DND-41 (cell line): ENCODE measurements around the gene GATAD2B.

Source experiments
- ATAC-seq: fragments of 200-7000 bp; cut with Tn5 transposase; 3 replicates; pipeline ENCODE4 v1.9.1; 2021; ENCODE audit warnings: low read depth; ENCODE audit not compliant: insufficient read depth
- DNase-seq: peaks from one replicate; pipeline ENCODE4 v3.0.0-alpha.2; 2020
- H2AFZ ChIP-seq: 2 replicates; pipeline ENCODE4 v1.6.0; 2012; ENCODE audit warnings: low read depth, low read length
- H3K27ac ChIP-seq: 2 replicates; pipeline ENCODE4 v1.5.1; 2012; ENCODE audit warnings: low read length, inconsistent platforms
- H3K27me3 ChIP-seq: fragments of 200-600 bp; sonication (generic); 2 replicates; pipeline ENCODE4 v1.6.0; 2012; ENCODE audit warnings: low read length, mild to moderate bottlenecking, inconsistent platforms; ENCODE audit not compliant: insufficient read depth, poor library complexity
- H3K36me3 ChIP-seq: 2 replicates; pipeline ENCODE4 v1.5.1; 2012; ENCODE audit warnings: low read length, inconsistent platforms; ENCODE audit not compliant: insufficient read depth
- H3K4me1 ChIP-seq: 2 replicates; pipeline ENCODE4 v1.5.1; 2012; ENCODE audit warnings: mild to moderate bottlenecking, low read length; ENCODE audit not compliant: insufficient read depth
- H3K4me2 ChIP-seq: 2 replicates; pipeline ENCODE4 v1.6.0; 2012; ENCODE audit warnings: mild to moderate bottlenecking, moderate library complexity, low read length, inconsistent platforms; ENCODE audit not compliant: insufficient read depth
- H3K4me3 ChIP-seq, 2 experiments: fragments of 200-600 bp in 1 of 2; shearing (Covaris generic) in 1 of 2; 2 replicates each; pipeline ENCODE4 v1.5.1; 2012 to 2016; ENCODE audit warnings: inconsistent platforms in 2 of 2, low read length in 2 of 2, mild to moderate bottlenecking in 2 of 2, low read depth in 1 of 2, moderate library complexity in 1 of 2
- H3K79me2 ChIP-seq: 2 replicates; pipeline ENCODE4 v1.6.0; 2012; ENCODE audit warnings: low read length, inconsistent platforms; ENCODE audit not compliant: insufficient read depth
- H3K9ac ChIP-seq: 2 replicates; pipeline ENCODE4 v1.6.0; 2012; ENCODE audit warnings: low read depth, mild to moderate bottlenecking, inconsistent platforms, low read length, moderate library complexity
- H3K9me3 ChIP-seq: 2 replicates; pipeline ENCODE4 v1.5.1; 2012; ENCODE audit warnings: low read length, moderate library complexity, mild to moderate bottlenecking, inconsistent platforms; ENCODE audit not compliant: insufficient read depth, severe bottlenecking
- H4K20me1 ChIP-seq: 2 replicates; pipeline ENCODE4 v1.6.0; 2012; ENCODE audit warnings: low read length; ENCODE audit not compliant: insufficient read depth
- CTCF ChIP-seq: IDR thresholded peaks from 2 replicates; pipeline ENCODE4 v1.5.1; 2012; ENCODE audit warnings: borderline replicate concordance, low read length, moderate library complexity, mild to moderate bottlenecking; ENCODE audit not compliant: poor library complexity, severe bottlenecking; ENCODE audit errors: extremely low read depth
- EZH2 ChIP-seq: IDR thresholded peaks from 3 replicates; pipeline ENCODE4 v1.6.1; 2012; ENCODE audit warnings: borderline replicate concordance, low read depth, mild to moderate bottlenecking, moderate library complexity, low read length, inconsistent platforms; ENCODE audit not compliant: severe bottlenecking

GATAD2B gene

DNA sequence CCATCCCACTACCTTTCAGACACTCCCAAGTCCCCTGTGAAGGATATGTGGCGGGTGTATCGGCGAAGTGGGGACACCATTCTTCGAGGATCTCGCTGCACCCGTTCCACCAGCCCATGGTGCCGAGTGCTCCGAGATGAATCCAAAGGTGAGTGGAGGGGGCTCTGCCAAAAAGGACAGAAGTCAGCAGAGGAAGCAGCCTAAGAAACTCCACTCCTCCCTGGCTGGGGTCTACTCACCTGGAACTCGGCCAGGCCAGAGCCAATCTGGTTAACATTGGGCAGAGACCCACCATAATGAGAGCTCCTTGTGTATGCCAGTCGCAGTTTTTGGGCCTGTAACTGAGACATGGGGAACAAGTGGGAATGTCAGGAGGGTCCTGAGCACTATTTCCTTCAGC lies 32.1 kb upstream of the GATAD2B start:
- peaks cover 57% of the 10 kb centered on the region for H4K20me1 ChIP-seq
- DNase-seq (no peak), ATAC-seq (no peak)
- TF ChIP-seq CTCF (no peak), EZH2 (no peak)
- peaks cover 62% of the 10 kb centered on the region for H3K36me3 ChIP-seq
- H3K27me3 ChIP-seq, result no peaks in the 10 kb centered on the region
- peaks cover 37% of the 10 kb centered on the region for H3K4me1 ChIP-seq
- no peak overlapping the region for H3K4me3 ChIP-seq
- no peak overlapping the region for H3K4me2 ChIP-seq
- no peak overlapping the region for H2AFZ ChIP-seq
- no peak overlapping the region for H3K9ac ChIP-seq
- peaks cover 62% of the 10 kb centered on the region for H3K79me2 ChIP-seq
- H3K27ac ChIP-seq, result no peak overlapping the region
- H3K9me3 ChIP-seq, result no peaks in the 10 kb centered on the region

DNA sequence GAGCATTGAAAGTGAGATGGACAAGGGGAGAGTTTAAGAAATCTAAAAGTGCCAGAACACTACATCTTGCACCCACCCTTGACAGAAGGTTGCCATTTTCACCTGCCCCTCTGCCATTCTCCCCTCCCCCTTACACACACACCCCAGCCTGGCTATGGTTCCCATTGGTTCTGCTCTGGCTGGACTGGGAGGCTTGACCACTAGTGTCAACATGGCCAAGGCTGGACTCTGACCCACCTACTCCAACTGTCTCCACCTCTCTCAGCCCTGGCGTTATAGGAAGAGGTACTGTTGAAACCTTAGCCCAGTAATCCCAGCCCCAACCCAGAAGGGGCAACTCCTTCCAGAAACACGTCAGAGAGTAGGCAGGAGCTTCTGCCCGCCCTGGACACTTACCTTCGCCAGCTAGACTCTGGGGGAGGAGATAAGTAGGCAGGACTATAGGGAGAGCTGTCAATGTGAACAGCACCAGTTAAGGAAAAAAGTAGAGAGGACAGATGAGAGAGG lies 31.1 kb upstream of the GATAD2B start:
- no peaks in the 10 kb centered on the region for H3K9me3 ChIP-seq
- no peak for DNase-seq
- no peaks in the 10 kb centered on the region for H3K27me3 ChIP-seq
- peaks cover 63% of the 10 kb centered on the region for H3K36me3 ChIP-seq
- ATAC-seq, result no peak
- no peak overlapping the region for H3K4me2 ChIP-seq
- H4K20me1 ChIP-seq, result peaks cover 57% of the 10 kb centered on the region
- no peak overlapping the region; the same call in 1 of the 2 replicates for H3K9ac ChIP-seq
- no peak overlapping the region for H2AFZ ChIP-seq
- H3K27ac ChIP-seq, result 0 out of 2 replicates have a peak overlapping the region, but pooled peaks have one; percentile 19
- TF ChIP-seq EZH2, result no peak
- peaks cover 62% of the 10 kb centered on the region for H3K79me2 ChIP-seq
- H3K4me1 ChIP-seq, result peaks cover 29% of the 10 kb centered on the region
- no peak overlapping the region for H3K4me3 ChIP-seq

DNA sequence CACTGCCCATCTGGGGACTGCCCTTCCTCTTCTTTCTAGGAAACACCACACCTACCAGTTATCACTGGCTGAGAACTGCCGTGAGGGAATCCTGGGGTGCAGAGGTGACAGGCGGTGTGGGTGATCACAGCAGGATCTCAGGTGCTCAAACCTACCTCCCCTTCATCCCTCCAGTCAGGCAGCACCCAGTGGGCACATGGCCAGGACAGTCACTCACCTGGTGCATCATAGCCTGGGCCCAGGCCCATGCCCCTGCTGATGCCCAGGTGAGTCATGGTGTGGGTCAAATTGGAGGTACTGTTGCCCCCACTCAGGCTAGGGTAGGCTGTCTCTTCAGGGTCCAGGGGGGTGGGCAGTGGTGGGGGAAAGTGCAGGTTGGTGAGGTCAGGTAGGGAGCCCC lies 29.0 kb upstream of the GATAD2B start:
- peaks cover 42% of the 10 kb centered on the region for H4K20me1 ChIP-seq
- no peak for ATAC-seq
- no peak overlapping the region for H2AFZ ChIP-seq
- H3K9ac ChIP-seq, result no peak overlapping the region
- H3K4me3 ChIP-seq, result no peak overlapping the region
- TF ChIP-seq EZH2, result no peak
- no peak for TF ChIP-seq CTCF
- peaks cover 45% of the 10 kb centered on the region for H3K79me2 ChIP-seq
- no peak for DNase-seq
- no peaks in the 10 kb centered on the region for H3K9me3 ChIP-seq
- H3K36me3 ChIP-seq, result peaks cover 77% of the 10 kb centered on the region
- no peak overlapping the region for H3K27ac ChIP-seq
- H3K4me1 ChIP-seq, result peaks cover 19% of the 10 kb centered on the region
- no peaks in the 10 kb centered on the region for H3K27me3 ChIP-seq
- H3K4me2 ChIP-seq, result no peak overlapping the region

- no peaks in the 10 kb centered on the region for H3K9me3 ChIP-seq
- no peak overlapping the region for H3K27ac ChIP-seq
- no peak overlapping the region for H3K4me2 ChIP-seq
- H3K79me2 ChIP-seq, result peaks cover 41% of the 10 kb centered on the region
- no peak overlapping the region for H3K9ac ChIP-seq
- H2AFZ ChIP-seq, result no peak overlapping the region
- H3K4me1 ChIP-seq, result peaks cover 16% of the 10 kb centered on the region
- H3K4me3 ChIP-seq, result no peak overlapping the region
- TF ChIP-seq EZH2, result no peak
- no peak for TF ChIP-seq CTCF
- H4K20me1 ChIP-seq, result peaks cover 36% of the 10 kb centered on the region
- DNase-seq, result no peak
- H3K27me3 ChIP-seq, result no peaks in the 10 kb centered on the region
- peaks cover 77% of the 10 kb centered on the region for H3K36me3 ChIP-seq
- ATAC-seq, result no peak
These were observed 28.4 kb upstream of the GATAD2B start for GRCh38 chr1:153951183-153951582.
